GM12891 (cell line): ENCODE data around the gene ANXA6.

Source experiments
- POLR2A ChIP-seq: IDR thresholded peaks from 2 replicates; pipeline ENCODE4 v1.6.1; 2011; ENCODE audit warnings: low read depth, low read length, control low read depth
- POLR2AphosphoS5 ChIP-seq: IDR thresholded peaks from 2 replicates; pipeline ENCODE4 v1.6.1; 2011; ENCODE audit warnings: low read depth, low read length, control low read depth
- POU2F2 ChIP-seq: IDR thresholded peaks from 2 replicates; pipeline ENCODE4 v1.6.1; 2011; ENCODE audit warnings: low read depth, mild to moderate bottlenecking, control low read depth, low read length, moderate library complexity
- SPI1 ChIP-seq: IDR thresholded peaks from 2 replicates; pipeline ENCODE4 v1.6.1; 2011; ENCODE audit warnings: low read depth, low read length, control low read depth
- TAF1 ChIP-seq: IDR thresholded peaks from 2 replicates; pipeline ENCODE4 v1.6.1; 2011; ENCODE audit warnings: low read depth, low read length, control low read depth

DNA sequence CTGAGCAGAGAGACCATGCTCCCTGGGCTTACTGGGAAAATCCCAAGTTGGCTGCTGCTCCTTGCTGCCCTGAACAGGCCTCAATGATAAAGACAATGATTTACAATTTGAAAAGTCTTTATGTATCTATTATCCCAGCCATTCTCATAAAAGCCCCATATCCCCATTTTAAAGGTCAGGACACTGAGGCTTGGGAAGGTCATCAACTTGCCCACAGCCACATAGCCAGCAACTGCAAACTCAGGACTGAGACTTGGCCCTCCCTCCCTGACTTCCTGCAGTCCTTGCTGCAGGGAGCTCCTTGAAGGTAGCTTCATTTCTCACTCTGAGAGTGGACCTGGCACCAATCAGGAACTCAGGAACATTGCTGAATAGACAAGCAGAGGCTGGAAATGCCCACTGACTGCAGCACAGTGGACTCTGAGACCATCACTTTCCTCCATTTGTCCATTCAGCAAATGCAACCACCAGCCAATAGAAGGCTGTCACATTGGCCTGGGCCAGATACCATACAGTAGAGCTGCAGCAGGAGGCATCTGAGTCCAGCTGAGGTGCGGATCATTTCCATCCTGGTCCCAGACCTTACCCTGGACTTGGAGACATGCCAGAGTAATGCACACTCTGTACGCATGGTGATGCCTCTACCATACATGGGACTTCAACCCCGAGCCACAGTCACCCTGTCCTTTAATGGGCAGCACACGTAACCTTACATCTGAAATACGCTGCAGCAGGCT is 95.0 kb downstream of the ANXA6 start:
- no peak; the same call in 1 of the 2 replicates for TF ChIP-seq POLR2A
- no peak for TF ChIP-seq POLR2AphosphoS5
- no peak for TF ChIP-seq POU2F2
- no peak for TF ChIP-seq TAF1
- TF ChIP-seq SPI1 = no peak
